Right atrium auricular region (tissue), 2 donors: ENCODE results near the gene DCUN1D2. TPM values are rescaled to one million over a fixed set of nuclear protein-coding genes. Genes with fewer than 3 reads are reported as not detected.

Experiments
- DNase-seq: peaks from one replicate; pipeline ENCODE4 v3.0.0-alpha.2; 2019; ENCODE audit warnings: low spot score
- H3K27ac ChIP-seq, 2 donors: fragments of 200-600 bp; sonication (generic); 1 replicate in 1 of 2; 2 replicates in 1 of 2; pipeline ENCODE4 v1.5.1; 2016 to 2019
- H3K27me3 ChIP-seq, 2 donors: fragments of 200-600 bp; sonication (generic); one replicate each; pipeline versions ENCODE4 v1.5.1 to v1.6.0; 2017 to 2019
- H3K36me3 ChIP-seq: fragments of 200-600 bp; sonication (generic); one replicate; pipeline ENCODE4 v1.5.1; 2016
- H3K4me1 ChIP-seq, 2 donors: fragments of 200-600 bp; sonication (generic); one replicate each; pipeline versions ENCODE4 v1.5.1 to v1.6.0; 2017 to 2019
- H3K4me3 ChIP-seq, 2 donors: fragments of 200-600 bp; sonication (generic); 1 replicate in 1 of 2; 2 replicates in 1 of 2; pipeline ENCODE4 v1.5.1; 2017 to 2019; ENCODE audit warnings: mild to moderate bottlenecking in 1 of 2, moderate library complexity in 1 of 2
- H3K9me3 ChIP-seq, 2 donors: fragments of 200-600 bp; sonication (generic); one replicate each; pipeline ENCODE4 v1.5.1; 2019
- total RNA-seq, 2 donors: library from RNA; depleted of rRNA; stranded (reverse); fragments of >200 nt; gene quantifications; one replicate each; pipeline ENCODE4 v1.1.0, GENCODE V29; 2016
- TF ChIP-seq, protein P1 (sequence below), 2 donors: fragments of 200-600 bp; sonication (generic); IDR thresholded peaks; one replicate each; pipeline ENCODE4 v1.5.1; 2019; ENCODE audit warnings: antibody characterized with exemption in 2 of 2

Gene DCUN1D2
- total RNA-seq, 2 donors from 2014 or later: 45.3 to 65.5 TPM

- H3K27ac ChIP-seq: peak overlapping the region; percentile 83 to 94
- H3K9me3 ChIP-seq: no peaks in the 10 kb centered on the region
- no peak for DNase-seq
- H3K36me3 ChIP-seq: no peaks in the 10 kb centered on the region
- TF ChIP-seq, protein P1, sequence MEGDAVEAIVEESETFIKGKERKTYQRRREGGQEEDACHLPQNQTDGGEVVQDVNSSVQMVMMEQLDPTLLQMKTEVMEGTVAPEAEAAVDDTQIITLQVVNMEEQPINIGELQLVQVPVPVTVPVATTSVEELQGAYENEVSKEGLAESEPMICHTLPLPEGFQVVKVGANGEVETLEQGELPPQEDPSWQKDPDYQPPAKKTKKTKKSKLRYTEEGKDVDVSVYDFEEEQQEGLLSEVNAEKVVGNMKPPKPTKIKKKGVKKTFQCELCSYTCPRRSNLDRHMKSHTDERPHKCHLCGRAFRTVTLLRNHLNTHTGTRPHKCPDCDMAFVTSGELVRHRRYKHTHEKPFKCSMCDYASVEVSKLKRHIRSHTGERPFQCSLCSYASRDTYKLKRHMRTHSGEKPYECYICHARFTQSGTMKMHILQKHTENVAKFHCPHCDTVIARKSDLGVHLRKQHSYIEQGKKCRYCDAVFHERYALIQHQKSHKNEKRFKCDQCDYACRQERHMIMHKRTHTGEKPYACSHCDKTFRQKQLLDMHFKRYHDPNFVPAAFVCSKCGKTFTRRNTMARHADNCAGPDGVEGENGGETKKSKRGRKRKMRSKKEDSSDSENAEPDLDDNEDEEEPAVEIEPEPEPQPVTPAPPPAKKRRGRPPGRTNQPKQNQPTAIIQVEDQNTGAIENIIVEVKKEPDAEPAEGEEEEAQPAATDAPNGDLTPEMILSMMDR (IDR thresholded peaks at IDR 0.05): no peak
- no peaks in the 10 kb centered on the region for H3K27me3 ChIP-seq
- no peak overlapping the region for H3K4me3 ChIP-seq
- peaks cover 0 to 42% of the 10 kb centered on the region in 2 donors for H3K4me1 ChIP-seq
Measured at GRCh38 chr13:113413178-113413897, 77.2 kb downstream of the DCUN1D2 start.

DNA sequence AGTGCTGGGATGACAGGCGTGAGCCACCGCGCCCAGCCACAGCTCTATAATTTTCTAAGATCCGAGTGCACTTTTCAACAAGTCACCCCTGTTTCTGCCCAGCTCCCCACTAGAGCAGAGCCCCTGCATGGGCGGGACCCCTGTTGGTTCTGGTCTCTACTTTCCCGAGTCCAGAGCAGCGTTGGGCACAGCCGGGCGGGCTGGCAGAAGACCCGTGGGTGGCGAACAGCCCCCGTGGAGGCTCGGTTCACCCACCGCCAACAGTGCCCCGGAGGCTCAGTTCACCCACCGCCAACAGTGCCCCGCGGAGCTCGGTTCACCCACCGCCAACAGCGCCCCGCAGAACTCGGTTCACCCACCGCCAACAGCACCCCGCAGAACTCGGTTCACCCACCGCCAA lies 78.1 kb downstream of the DCUN1D2 start:
- TF ChIP-seq, protein P1 (IDR thresholded peaks at IDR 0.05): no peak
- no peak overlapping the region for H3K4me3 ChIP-seq
- no peak for DNase-seq
- no peaks in the 10 kb centered on the region for H3K27me3 ChIP-seq
- no peaks in the 10 kb centered on the region for H3K9me3 ChIP-seq
- H3K4me1 ChIP-seq: peaks cover 0 to 49% of the 10 kb centered on the region in 2 donors
- H3K27ac ChIP-seq: peak overlapping the region; percentile 94 to 97
- H3K36me3 ChIP-seq: no peaks in the 10 kb centered on the region

DNA sequence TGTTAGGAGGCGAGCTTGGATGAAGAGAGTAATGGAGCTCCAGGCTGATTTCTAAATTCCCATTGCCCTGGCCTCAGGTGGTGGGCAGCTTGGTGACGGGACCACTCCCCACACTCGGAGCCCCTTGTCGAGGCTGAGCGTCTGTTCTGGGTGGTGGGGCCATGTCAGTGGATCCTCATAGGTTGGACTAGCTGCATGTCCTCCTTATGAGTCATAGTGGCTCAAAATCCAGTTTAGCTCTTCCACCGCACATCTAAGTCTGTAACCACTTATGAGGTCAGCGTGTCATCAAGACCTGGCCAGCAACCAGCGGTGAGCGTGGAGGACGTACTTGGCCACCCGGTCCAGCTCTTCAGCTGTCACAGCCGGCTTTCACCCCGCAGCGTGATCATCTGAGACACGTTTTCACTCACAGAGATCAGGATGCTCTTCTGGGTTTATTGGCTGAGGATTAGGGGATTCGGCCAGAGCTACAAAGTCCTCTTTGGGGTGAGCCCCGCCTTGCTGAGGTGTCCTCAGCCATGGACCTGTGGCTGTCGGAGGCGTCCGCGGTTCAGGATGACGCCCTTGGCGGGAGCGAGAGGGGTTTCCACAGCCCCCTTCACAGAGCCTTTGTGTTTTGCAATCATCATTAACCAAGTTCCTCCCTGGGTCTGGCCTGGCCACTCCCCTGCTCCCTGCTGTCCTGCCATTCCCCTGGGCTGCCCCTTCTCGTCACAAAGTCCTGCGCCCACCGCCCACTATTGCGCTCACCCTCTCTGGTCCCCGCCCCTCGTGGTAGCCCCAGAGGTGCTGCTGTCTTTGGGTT lies 79.1 kb downstream of the DCUN1D2 start:
- TF ChIP-seq, protein P1 (IDR thresholded peaks at IDR 0.05): no peak
- H3K9me3 ChIP-seq: no peaks in the 10 kb centered on the region
- H3K36me3 ChIP-seq: no peaks in the 10 kb centered on the region
- H3K4me1 ChIP-seq: peaks cover 0 to 58% of the 10 kb centered on the region in 2 donors
- no peak overlapping the region for H3K4me3 ChIP-seq
- H3K27me3 ChIP-seq: no peaks in the 10 kb centered on the region
- peak overlapping the region; percentile 94 to 97 for H3K27ac ChIP-seq
- DNase-seq: peak; percentile 77

DNA sequence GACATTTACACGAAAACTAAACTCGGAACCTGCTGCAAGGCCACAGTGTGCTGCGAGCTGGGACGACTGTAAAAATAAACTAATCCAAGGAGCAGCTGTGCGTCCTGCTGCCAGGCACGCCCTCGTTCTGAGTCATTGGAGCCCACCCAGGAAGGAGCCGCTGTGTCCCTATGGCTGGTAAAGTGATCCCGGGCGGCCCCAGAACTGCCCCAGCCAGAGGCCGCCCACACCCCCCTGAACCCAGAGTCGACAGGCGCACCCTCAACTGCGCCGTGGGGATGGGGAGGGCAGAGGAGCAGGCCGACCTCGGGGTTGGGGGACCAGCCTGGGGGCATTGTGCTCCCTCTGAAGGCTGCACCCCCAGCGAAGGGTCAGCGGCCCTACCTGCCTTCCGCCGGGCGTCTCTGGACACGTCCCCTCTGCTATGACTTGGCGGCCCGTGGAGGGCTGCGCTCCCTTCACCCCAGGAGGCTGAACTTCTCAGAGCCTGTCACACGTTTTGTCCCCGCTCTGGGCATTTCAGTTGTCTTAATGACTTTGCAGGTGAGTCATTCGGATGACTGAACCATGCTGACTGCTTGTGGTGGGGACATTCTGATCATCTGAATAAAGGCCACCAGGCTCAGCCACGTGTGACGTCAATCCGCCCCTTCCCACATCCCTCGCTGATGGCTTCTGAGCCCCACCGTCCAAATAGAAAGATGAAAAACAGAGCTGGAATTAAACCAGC lies 79.9 kb downstream of the DCUN1D2 start:
- no peaks in the 10 kb centered on the region for H3K27me3 ChIP-seq
- H3K27ac ChIP-seq: peak overlapping the region; percentile 94 to 97
- DNase-seq: no peak
- H3K9me3 ChIP-seq: no peaks in the 10 kb centered on the region
- TF ChIP-seq, protein P1 (IDR thresholded peaks at IDR 0.05): no peak
- no peak overlapping the region for H3K4me3 ChIP-seq
- no peaks in the 10 kb centered on the region for H3K36me3 ChIP-seq
- H3K4me1 ChIP-seq: peaks cover 0 to 64% of the 10 kb centered on the region in 2 donors

DNA sequence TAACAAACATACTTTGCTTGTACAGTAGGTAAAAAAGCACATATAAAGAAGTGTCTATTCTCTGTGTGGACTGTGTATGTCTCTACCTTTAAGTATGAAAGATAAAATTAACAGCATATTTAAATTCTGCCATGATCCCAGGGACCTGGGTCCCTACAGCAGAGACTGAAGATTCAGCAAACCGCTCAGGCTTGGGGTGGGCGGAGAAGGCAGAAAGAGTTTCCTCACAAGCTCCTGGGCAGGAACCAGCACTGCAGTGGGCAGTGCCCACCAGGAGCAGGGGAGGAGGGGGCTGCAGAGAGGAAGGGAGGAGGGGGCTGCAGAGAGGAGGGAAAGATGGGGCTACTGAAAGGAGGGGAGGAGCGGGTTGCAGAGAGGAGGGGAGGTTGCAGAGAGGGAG lies 81.9 kb downstream of the DCUN1D2 start:
- TF ChIP-seq, protein P1 (IDR thresholded peaks at IDR 0.05): no peak
- DNase-seq: no peak
- Histone ChIP-seq H3K9me3 (no peaks in the 10 kb centered on the region), H3K36me3 (no peaks in the 10 kb centered on the region), H3K27ac (peak overlapping the region; percentile 94 to 97), H3K27me3 (no peaks in the 10 kb centered on the region), H3K4me3 (no peak overlapping the region), H3K4me1 (peaks cover 0 to 63% of the 10 kb centered on the region in 2 donors)
